Heart left ventricle (tissue), 16 donors: ENCODE measurements around the gene KIF1A. TPM values are rescaled to one million over a fixed set of nuclear protein-coding genes. Genes with fewer than 3 reads are reported as not detected.

Experiments
- ATAC-seq, 4 donors: fragments of 200-7000 bp; cut with Tn5 transposase; one replicate each; pipeline ENCODE4 v1.9.1; 2020 to 2022; ENCODE audit warnings: moderate library complexity in 4 of 4, mild to moderate bottlenecking in 3 of 4, moderate number of reproducible peaks in 1 of 4
- DNase-seq, 5 donors: peaks; one replicate each; pipeline ENCODE4 v3.0.0-alpha.2; 2020
- H3K27ac ChIP-seq, 12 donors: fragments of 200-600 bp; sonication (generic) in 4 of 12; one replicate each; pipeline versions ENCODE4 v1.5.0 to v1.8.0; 2016 to 2022; ENCODE audit warnings: mild to moderate bottlenecking in 2 of 12
- H3K27me3 ChIP-seq, 9 donors: fragments of 200-600 bp; sonication (generic) in 2 of 9; one replicate each; pipeline versions ENCODE4 v1.5.1 to v1.8.0; 2016 to 2022; ENCODE audit warnings: mild to moderate bottlenecking in 3 of 9
- H3K36me3 ChIP-seq, 9 donors: fragments of 200-600 bp; sonication (generic) in 2 of 9; one replicate each; pipeline versions ENCODE4 v1.5.0 to v1.8.0; 2018 to 2022; ENCODE audit warnings: mild to moderate bottlenecking in 2 of 9
- H3K4me1 ChIP-seq, 12 donors: fragments of 200-600 bp; sonication (generic) in 4 of 12; one replicate each; pipeline versions ENCODE4 v1.5.0 to v1.8.0; 2016 to 2022; ENCODE audit warnings: mild to moderate bottlenecking in 3 of 12
- H3K4me3 ChIP-seq, 12 donors: fragments of 200-600 bp; sonication (generic) in 4 of 12; one replicate each; pipeline versions ENCODE4 v1.5.0 to v1.8.0; 2017 to 2022; ENCODE audit warnings: mild to moderate bottlenecking in 9 of 12, moderate library complexity in 4 of 12
- H3K9me3 ChIP-seq, 12 donors: fragments of 200-600 bp; sonication (generic) in 4 of 12; one replicate each; pipeline versions ENCODE4 v1.5.0 to v1.8.0; 2016 to 2022; ENCODE audit warnings: mild to moderate bottlenecking in 1 of 12
- CTCF ChIP-seq, 12 donors: fragments of 200-600 bp; sonication (generic) in 4 of 12; IDR thresholded peaks; one replicate each; pipeline versions ENCODE4 v1.5.0 to v1.8.0; 2018 to 2022; ENCODE audit warnings: antibody characterized with exemption in 12 of 12, mild to moderate bottlenecking in 5 of 12
- POLR2A ChIP-seq, 2 donors: fragments of 450-650 bp; IDR thresholded peaks; one replicate each; pipeline ENCODE4 v1.6.1; 2017; ENCODE audit warnings: antibody characterized with exemption in 2 of 2, mild to moderate bottlenecking in 2 of 2, moderate library complexity in 2 of 2
- WGBS, 4 donors: extraction: QIAGEN DNeasy Blood & Tissue Kit in 2 of 4; methylation state at CpG; one replicate each; pipeline versions ENCODE4 v1.1.5 to v1.1.7; 2013 to 2018; 5-methylcytosine and 5-hydroxymethylcytosine counted together
- intact Hi-C, 10 donors: fragments of 100-400 bp; cut with DNase I; formaldehyde crosslinking; loops; one replicate each; pipeline versions ENCODE4 v1.11.1 to v1.14.2; 2022
- polyA plus RNA-seq, 2 donors: library from polyadenylated mRNA; stranded (reverse); fragments of 200-250 nt; gene quantifications; one replicate each; pipeline ENCODE4 v1.2.3, GENCODE V29; 2013
- total RNA-seq, 9 donors: library from RNA; depleted of rRNA in 2 of 9; stranded (reverse); fragments of >200 nt in 2 of 9; fragmentation: NEBNext Ultra II Directional in 3 of 9; extraction: Animal tissue kit (Norgen Biotek cat#: 25700) in 3 of 9; gene quantifications; one replicate each; pipeline versions ENCODE4 v1.1.0 to v1.2.4, GENCODE V29; 2016 to 2023
- donor health status: ischemic (EF 13 %, LVEDD 7.1; RV severe dilation, severe dysfunction).
- donor health status: healthy with polysubstance abuse.
- donor health status: DM: no; HTN: yes; CAD: no.
- donor health status: DM: no; HTN: no; CAD: no.
- donor health status: ischemic (EF 25% LVEDD 6.9; RV normal size, moderate dysfunction).
- donor health status: ischemic (EF 25% LVEDD 5.7; RV mildly dilated, moderate dysfunction).
- donor health status: healthy.
- donor health status: DM: yes; HTN: yes; CAD: no.
- donor health status: ischemic (EF 35%, LVEDD 5.7; RV mildly dilated, moderate dysfunction).
- donor health status: nonischemic (EF 11% LVEDD 7.7; RV severe dilation, severe dysfunction).
- donor health status: DM: yes; HTN: yes; CAD: no.
- donor health status: PGD.
- donor health status: ischemic (EF 29% LVEDD 5.4; RV normal size, mild dysfunction).
- donor health status: nonischemic (EF 23%, LVEDD 6.1; RV moderate dilation, normal function).

KIF1A gene
- total and polyA plus RNA-seq, 11 donors, result 0.76 to 25.8 (median 2.7) TPM

DNA sequence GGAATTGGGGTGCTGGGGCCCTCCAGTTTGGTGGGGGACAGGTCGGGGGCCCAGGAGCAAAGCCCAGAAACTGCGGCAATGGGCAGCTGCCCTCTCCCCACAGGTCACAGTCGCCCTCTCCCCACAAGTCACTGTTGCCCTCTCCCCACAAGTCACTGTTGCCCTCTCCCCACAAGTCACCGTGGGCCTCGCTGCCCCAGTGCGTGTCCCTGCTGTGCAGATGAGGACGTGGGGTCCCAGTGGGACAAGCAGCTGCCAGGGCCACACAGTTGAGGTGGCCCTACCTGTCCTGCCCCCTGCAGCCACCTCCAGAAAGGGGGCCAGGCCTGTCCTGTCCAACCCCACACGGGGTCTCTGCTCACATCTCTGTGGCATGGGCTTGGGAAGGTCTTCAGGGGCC is 35.7 kb upstream of the KIF1A start:
- Histone ChIP-seq H3K36me3 (no peaks in the 10 kb centered on the region), H3K4me3 (no peak overlapping the region), H3K9me3 (peaks cover 0 to 11% (median 0%) of the 10 kb centered on the region in 12 donors), H3K27ac (no peak overlapping the region), H3K4me1 (no peaks in the 10 kb centered on the region), H3K27me3 (no peaks in the 10 kb centered on the region)
- no peak for ATAC-seq
- WGBS, 4 donors, result 87 to 97% (median 94%) methylated on average over 3 to 8 of the region's 8 CpGs
- DNase-seq, result no peak
- TF ChIP-seq CTCF (IDR thresholded peaks at IDR 0.05) (no peak), POLR2A (IDR thresholded peaks at IDR 0.05) (no peak)
- intact Hi-C loops, result loop anchor here in 5 of 10 donors (5.0 to 10.0 kb wide), 6 partner anchors 129 to 799 kb away; no protein-coding TSS in a partner anchor

GRCh38 chr2:240852671-240853314 is 32.8 kb upstream of the KIF1A start:
- no peak for ATAC-seq
- Histone ChIP-seq H3K36me3 (no peaks in the 10 kb centered on the region), H3K9me3 (peaks cover 0 to 11% (median 0%) of the 10 kb centered on the region in 12 donors), H3K27me3 (no peaks in the 10 kb centered on the region), H3K4me3 (no peak overlapping the region), H3K4me1 (no peaks in the 10 kb centered on the region), H3K27ac (no peak overlapping the region)
- intact Hi-C loops, result loop anchor here in 5 of 10 donors (5.0 to 10.0 kb wide), 8 partner anchors 132 to 880 kb away; partner anchors contain the start of gene D2HGDH (in 1 of the 5)
- TF ChIP-seq CTCF (IDR thresholded peaks at IDR 0.05) (no peak), POLR2A (IDR thresholded peaks at IDR 0.05) (no peak)
- 80 to 85% (median 83%) methylated on average over 8 to 15 of the region's 15 CpGs for WGBS, 4 donors
- no peak for DNase-seq

DNA sequence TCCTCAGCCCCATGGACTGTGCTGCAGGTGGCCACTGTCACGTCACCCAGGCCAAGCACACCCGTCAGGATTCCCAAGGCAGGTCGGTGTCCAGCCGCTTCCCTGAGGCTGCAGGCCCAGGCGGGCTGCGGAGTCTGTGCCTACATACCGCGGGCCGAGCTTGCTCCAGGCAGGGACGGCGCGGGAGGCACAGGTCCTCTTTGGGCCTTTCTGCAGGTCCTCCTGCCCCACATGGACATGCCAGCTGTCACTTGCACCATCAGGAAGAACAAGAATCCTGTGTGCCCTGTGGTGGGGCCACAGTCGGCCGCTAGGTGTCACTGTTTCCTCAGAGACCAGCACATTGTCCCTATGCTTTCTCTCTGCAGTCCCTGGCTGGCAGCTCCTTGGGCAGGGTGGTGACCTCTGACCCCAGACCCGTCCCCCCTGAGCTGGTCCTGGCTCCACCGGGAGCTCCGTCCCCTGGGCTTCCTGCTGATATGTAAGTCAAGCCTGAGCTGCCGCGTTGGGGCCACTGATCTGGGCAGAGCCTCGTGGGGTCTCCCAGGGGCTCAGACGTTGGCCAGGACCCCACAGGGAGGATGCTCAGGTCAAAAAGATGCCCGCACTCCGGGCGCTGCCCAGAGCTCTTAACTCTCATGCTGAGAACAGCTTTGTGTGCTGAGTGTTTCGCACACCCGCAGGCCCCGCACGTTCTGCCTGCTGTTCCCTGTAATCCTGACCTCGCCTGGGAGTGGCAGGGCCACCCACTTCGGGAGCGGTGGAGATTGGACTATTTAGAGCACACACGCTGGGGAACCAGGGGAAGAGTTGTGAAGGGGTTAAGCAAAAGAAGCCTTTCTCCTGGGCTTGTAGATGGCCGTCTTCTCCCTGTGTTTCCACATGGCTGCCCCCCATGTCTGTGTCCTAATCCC is 31.3 kb upstream of the KIF1A start:
- Histone ChIP-seq H3K27ac (no peak overlapping the region), H3K9me3 (peaks cover 0 to 11% (median 0%) of the 10 kb centered on the region in 12 donors), H3K4me1 (no peaks in the 10 kb centered on the region), H3K27me3 (no peaks in the 10 kb centered on the region), H3K36me3 (no peaks in the 10 kb centered on the region), H3K4me3 (no peak overlapping the region)
- DNase-seq (peak; percentile 71 to 89 (median 79)), ATAC-seq (peak; percentile 79 to 93 (median 92))
- TF ChIP-seq CTCF (IDR thresholded peaks at IDR 0.05) (peak; percentile 88 to 98 (median 96)), POLR2A (IDR thresholded peaks at IDR 0.05) (no peak)
- 31 to 56% (median 39%) methylated on average over 8 to 33 of the region's 33 CpGs for WGBS, 4 donors
- intact Hi-C loops, result loop anchor here in 6 of 10 donors (1.0 to 10.0 kb wide), 11 partner anchors 133 to 881 kb away; partner anchors contain the start of gene D2HGDH (in 1 of the 6)

GRCh38 chr2:240850756-240851077 is 30.7 kb upstream of the KIF1A start:
- 60 to 70% (median 61%) methylated on average over 10 to 11 of the region's 11 CpGs for WGBS, 4 donors
- no peak for TF ChIP-seq CTCF (IDR thresholded peaks at IDR 0.05)
- TF ChIP-seq POLR2A (IDR thresholded peaks at IDR 0.05), result no peak
- intact Hi-C loops, result loop anchor here in 6 of 10 donors (1.0 to 10.0 kb wide), 11 partner anchors 134 to 882 kb away; partner anchors contain the start of gene D2HGDH (in 1 of the 6)
- peaks cover 0 to 11% (median 0%) of the 10 kb centered on the region in 12 donors for H3K9me3 ChIP-seq
- DNase-seq (no peak), ATAC-seq (no peak)
- no peaks in the 10 kb centered on the region for H3K4me1 ChIP-seq
- no peaks in the 10 kb centered on the region for H3K36me3 ChIP-seq
- no peak overlapping the region for H3K4me3 ChIP-seq
- no peak overlapping the region for H3K27ac ChIP-seq
- H3K27me3 ChIP-seq, result no peaks in the 10 kb centered on the region
